ENCODE data around the gene COPG2. TPM values are rescaled to one million over a fixed set of nuclear protein-coding genes. Genes with fewer than 3 reads are reported as not detected.

The COPG2 gene
- total and polyA plus RNA-seq, 2 of the 13 experiments (the other 11 are each of a cell fraction or from before 2014, with no cell fraction given): 14.1 to 17.7 TPM

- peak in 1 of 2 experiments; percentile 66; a peak in 2 of 4 replicates for TF ChIP-seq POLR2A (IDR thresholded peaks at IDR 0.05; ENCODE audit: insufficient read depth in 1 of 2, low read depth in 2 of 2, low read length in 2 of 2)
- TF ChIP-seq, protein P1, sequence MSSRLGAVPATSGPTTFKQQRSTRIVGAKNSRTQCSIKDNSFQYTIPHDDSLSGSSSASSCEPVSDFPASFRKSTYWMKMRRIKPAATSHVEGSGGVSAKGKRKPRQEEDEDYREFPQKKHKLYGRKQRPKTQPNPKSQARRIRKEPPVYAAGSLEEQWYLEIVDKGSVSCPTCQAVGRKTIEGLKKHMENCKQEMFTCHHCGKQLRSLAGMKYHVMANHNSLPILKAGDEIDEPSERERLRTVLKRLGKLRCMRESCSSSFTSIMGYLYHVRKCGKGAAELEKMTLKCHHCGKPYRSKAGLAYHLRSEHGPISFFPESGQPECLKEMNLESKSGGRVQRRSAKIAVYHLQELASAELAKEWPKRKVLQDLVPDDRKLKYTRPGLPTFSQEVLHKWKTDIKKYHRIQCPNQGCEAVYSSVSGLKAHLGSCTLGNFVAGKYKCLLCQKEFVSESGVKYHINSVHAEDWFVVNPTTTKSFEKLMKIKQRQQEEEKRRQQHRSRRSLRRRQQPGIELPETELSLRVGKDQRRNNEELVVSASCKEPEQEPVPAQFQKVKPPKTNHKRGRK (CRISPR knock-in tag; IDR thresholded peaks at IDR 0.05): 0 out of 2 replicates have a peak, but pooled peaks have one; percentile 34
- TF ChIP-seq, protein P2, sequence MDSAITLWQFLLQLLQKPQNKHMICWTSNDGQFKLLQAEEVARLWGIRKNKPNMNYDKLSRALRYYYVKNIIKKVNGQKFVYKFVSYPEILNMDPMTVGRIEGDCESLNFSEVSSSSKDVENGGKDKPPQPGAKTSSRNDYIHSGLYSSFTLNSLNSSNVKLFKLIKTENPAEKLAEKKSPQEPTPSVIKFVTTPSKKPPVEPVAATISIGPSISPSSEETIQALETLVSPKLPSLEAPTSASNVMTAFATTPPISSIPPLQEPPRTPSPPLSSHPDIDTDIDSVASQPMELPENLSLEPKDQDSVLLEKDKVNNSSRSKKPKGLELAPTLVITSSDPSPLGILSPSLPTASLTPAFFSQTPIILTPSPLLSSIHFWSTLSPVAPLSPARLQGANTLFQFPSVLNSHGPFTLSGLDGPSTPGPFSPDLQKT (CRISPR knock-in tag; IDR thresholded peaks at IDR 0.05; ENCODE audit: borderline replicate concordance): no peak; the same call in 1 of the 2 replicates
- TF ChIP-seq ZSCAN9 (CRISPR knock-in tag; IDR thresholded peaks at IDR 0.05; ENCODE audit: borderline replicate concordance): peak; percentile 81
- no peak; the same call in 1 of the 2 replicates for TF ChIP-seq KLF9 (CRISPR knock-in tag; IDR thresholded peaks at IDR 0.05; ENCODE audit: low read depth)
- no peak for TF ChIP-seq SKI (IDR thresholded peaks at IDR 0.05; ENCODE audit: partially characterized antibody)
- TF ChIP-seq ADNP (CRISPR knock-in tag; IDR thresholded peaks at IDR 0.05): no peak
- 0 out of 2 replicates have a peak, but pooled peaks have one; percentile 58 for TF ChIP-seq HOXA9 (CRISPR knock-in tag; IDR thresholded peaks at IDR 0.05; ENCODE audit: borderline replicate concordance)
- no peak for TF ChIP-seq CHD2 (IDR thresholded peaks at IDR 0.05; ENCODE audit: low read depth, low read length)
- peak; percentile 43; the same call in 1 of the 2 replicates for TF ChIP-seq TMF1 (CRISPR knock-in tag; IDR thresholded peaks at IDR 0.05; ENCODE audit: low read depth)
- TF ChIP-seq ZNF704 (CRISPR knock-in tag; IDR thresholded peaks at IDR 0.05; ENCODE audit: borderline replicate concordance): 0 out of 2 replicates have a peak, but pooled peaks have one; percentile 65
- peak; percentile 99 for TF ChIP-seq ZMYM4 (CRISPR knock-in tag; IDR thresholded peaks at IDR 0.05)
- TF ChIP-seq ZKSCAN8 (CRISPR knock-in tag; IDR thresholded peaks at IDR 0.05; ENCODE audit: borderline replicate concordance): peak; percentile 59; the same call in 1 of the 2 replicates
- 0 out of 2 replicates have a peak, but pooled peaks have one; percentile 65 for TF ChIP-seq ZNF567 (CRISPR knock-in tag; IDR thresholded peaks at IDR 0.05; ENCODE audit: borderline replicate concordance)
- TF ChIP-seq PRDM4 (CRISPR knock-in tag; IDR thresholded peaks at IDR 0.05; ENCODE audit: borderline replicate concordance): no peak
- no peak for TF ChIP-seq ZSCAN22 (CRISPR knock-in tag; IDR thresholded peaks at IDR 0.05)
- TF ChIP-seq ZNF205 (CRISPR knock-in tag; IDR thresholded peaks at IDR 0.05): no peak; the same call in 1 of the 2 replicates
- TF ChIP-seq POLR2AphosphoS5 (IDR thresholded peaks at IDR 0.05; ENCODE audit: low read depth, low read length): peak; percentile 47; the same call in 1 of the 2 replicates
Observed at GRCh38 chr7:130486114-130486953, 182.2 kb downstream of the COPG2 start (continued).
